ENCODE data around the gene SUFU. TPM values are rescaled to one million over a fixed set of nuclear protein-coding genes. Genes with fewer than 3 reads are reported as not detected.

The SUFU gene
- total RNA-seq, 4 donors from 2014 or later: 6.5 to 11.0 (median 9.2) TPM

- H3K36me3 ChIP-seq: peaks cover 0 to 11% (median 0%) of the 10 kb centered on the region in 3 donors
- H3K4me3 ChIP-seq: no peak overlapping the region
- no peak overlapping the region for H3K27ac ChIP-seq
- no peak for TF ChIP-seq POLR2A (IDR thresholded peaks at IDR 0.05)
- no peak for DNase-seq
- H3K27me3 ChIP-seq: no peaks in the 10 kb centered on the region
- no peaks in the 10 kb centered on the region for H3K4me1 ChIP-seq
- H3K9me3 ChIP-seq: no peaks in the 10 kb centered on the region
These were observed 28.2 kb upstream of the SUFU start for GRCh38 chr10:102475451-102476040.

GRCh38 chr10:102476466-102477141 lies 27.2 kb upstream of the SUFU start:
- peaks cover 0 to 21% (median 0%) of the 10 kb centered on the region in 3 donors for H3K36me3 ChIP-seq
- no peaks in the 10 kb centered on the region for H3K27me3 ChIP-seq
- no peak overlapping the region for H3K27ac ChIP-seq
- H3K4me1 ChIP-seq: no peaks in the 10 kb centered on the region
- H3K4me3 ChIP-seq: no peak overlapping the region
- TF ChIP-seq CTCF (IDR thresholded peaks at IDR 0.05) (no peak), POLR2A (IDR thresholded peaks at IDR 0.05) (no peak)
- no peaks in the 10 kb centered on the region for H3K9me3 ChIP-seq
- DNase-seq: no peak

- H3K4me3 ChIP-seq: no peak overlapping the region
- H3K9me3 ChIP-seq: no peaks in the 10 kb centered on the region
- no peak overlapping the region for H3K27ac ChIP-seq
- no peak for DNase-seq
- TF ChIP-seq POLR2A (IDR thresholded peaks at IDR 0.05) (no peak), CTCF (IDR thresholded peaks at IDR 0.05) (no peak)
- H3K36me3 ChIP-seq: peaks cover 0 to 48% (median 0%) of the 10 kb centered on the region in 3 donors
- H3K27me3 ChIP-seq: no peaks in the 10 kb centered on the region
- H3K4me1 ChIP-seq: no peaks in the 10 kb centered on the region
These were observed 24.1 kb upstream of the SUFU start for GRCh38 chr10:102479651-102480050.

DNA sequence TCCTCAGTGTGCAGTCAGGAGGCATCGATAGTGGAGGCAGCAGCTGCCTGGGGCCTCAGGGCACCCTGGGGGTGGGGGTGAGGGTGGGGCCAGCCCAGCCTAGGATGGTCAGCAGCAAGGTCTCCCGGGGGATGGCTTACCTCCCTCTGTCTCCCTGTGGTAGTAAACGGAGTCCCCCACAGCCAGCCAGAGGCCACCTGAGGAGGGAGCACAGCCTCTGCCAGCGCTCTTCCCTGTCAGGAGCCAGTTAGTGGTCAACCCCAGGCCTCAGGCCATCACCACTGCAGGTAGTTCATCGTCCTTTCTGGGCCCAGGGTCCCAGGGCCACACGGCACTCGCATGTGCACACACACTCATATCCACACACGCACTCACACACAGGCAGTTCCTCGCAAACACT lies 23.4 kb upstream of the SUFU start:
- Histone ChIP-seq H3K9me3 (no peaks in the 10 kb centered on the region), H3K27me3 (no peaks in the 10 kb centered on the region), H3K27ac (no peak overlapping the region), H3K4me1 (no peaks in the 10 kb centered on the region), H3K36me3 (peaks cover 0 to 55% (median 0%) of the 10 kb centered on the region in 3 donors), H3K4me3 (no peak overlapping the region)
- DNase-seq: no peak
- TF ChIP-seq POLR2A (IDR thresholded peaks at IDR 0.05) (no peak), CTCF (IDR thresholded peaks at IDR 0.05) (no peak)

DNA sequence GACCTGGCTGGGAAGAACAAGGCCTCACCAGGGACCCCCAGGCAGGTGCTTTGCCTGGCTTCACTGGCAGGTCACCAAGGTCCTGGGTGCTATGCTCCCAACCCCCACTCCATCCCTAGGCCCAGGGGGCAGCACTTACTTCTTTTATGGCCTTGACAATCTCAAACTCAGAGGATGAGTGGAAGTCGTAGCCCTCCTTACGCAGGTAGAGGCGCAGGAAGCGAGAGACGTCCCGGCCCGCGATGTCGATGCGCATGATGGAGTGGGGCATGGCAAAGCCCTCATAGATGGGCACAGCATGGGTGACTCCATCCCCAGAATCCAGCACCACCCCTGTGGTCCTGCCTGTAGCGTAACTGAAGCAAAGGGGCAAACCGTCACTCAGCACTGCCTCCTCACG lies 19.8 kb upstream of the SUFU start:
- no peak for TF ChIP-seq POLR2A (IDR thresholded peaks at IDR 0.05)
- TF ChIP-seq CTCF (IDR thresholded peaks at IDR 0.05): no peak
- Histone ChIP-seq H3K4me3 (no peak overlapping the region), H3K4me1 (no peaks in the 10 kb centered on the region), H3K27ac (no peak overlapping the region), H3K27me3 (no peaks in the 10 kb centered on the region), H3K9me3 (no peaks in the 10 kb centered on the region), H3K36me3 (peaks cover 0 to 90% (median 5%) of the 10 kb centered on the region in 3 donors)
- DNase-seq: no peak

DNA sequence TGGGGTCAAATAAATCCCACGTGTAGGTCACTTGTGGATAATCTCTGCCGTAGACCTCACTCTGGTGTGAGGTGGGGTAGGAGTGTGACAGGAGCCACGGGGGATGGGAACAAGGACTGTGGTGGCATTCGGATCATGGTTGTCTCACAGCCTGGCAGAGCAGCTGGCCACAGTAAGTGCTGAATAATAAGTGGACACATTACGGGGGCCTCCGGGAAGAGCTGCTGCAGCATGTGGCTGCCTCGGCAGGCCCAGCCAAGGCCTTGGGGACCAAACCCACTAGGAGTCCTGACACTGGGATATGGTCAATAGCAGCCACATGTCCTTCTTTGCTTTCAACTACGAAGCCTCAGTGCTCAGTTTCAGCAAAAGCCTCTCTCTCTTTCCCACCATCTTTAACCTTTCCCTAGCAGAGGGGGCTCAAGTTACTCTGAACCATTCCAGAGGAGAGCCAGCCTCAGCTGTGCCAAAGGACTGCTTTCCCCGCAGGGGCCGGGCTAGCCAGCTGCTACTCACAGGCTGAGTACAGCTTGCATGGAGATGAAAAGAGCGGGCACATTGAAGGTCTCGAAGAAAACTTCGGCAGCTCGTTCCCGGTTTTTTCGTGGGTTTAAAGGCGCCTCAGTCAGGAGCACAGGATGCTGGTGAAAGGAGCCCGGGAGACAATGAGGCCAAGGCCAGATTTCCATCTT lies 18.5 kb upstream of the SUFU start:
- H3K27me3 ChIP-seq: no peaks in the 10 kb centered on the region
- TF ChIP-seq POLR2A (IDR thresholded peaks at IDR 0.05) (no peak), CTCF (IDR thresholded peaks at IDR 0.05) (no peak)
- H3K4me1 ChIP-seq: no peaks in the 10 kb centered on the region
- H3K4me3 ChIP-seq: no peak overlapping the region
- H3K27ac ChIP-seq: no peak overlapping the region
- no peak for DNase-seq
- H3K36me3 ChIP-seq: peaks cover 0 to 99% (median 5%) of the 10 kb centered on the region in 3 donors
- H3K9me3 ChIP-seq: no peaks in the 10 kb centered on the region

Measured in Peyer's patch (tissue), 4 donors.